ENCODE measurements around the gene AQR. TPM values are rescaled to one million over a fixed set of nuclear protein-coding genes. Genes with fewer than 3 reads are reported as not detected.

AQR gene
- total and polyA plus RNA-seq, 11 donors: 5.3 to 16.0 (median 12.0) TPM

Other genes with a start within 250 kb of the AQR start
- under 1 TPM in 4 of 9 donors, not detected in 5; 0.19 to 0.31 (median 0.26) TPM for gene GJD2, start 214.7 kb downstream of the AQR start, total RNA-seq
- under 1 TPM in 1 of 2 donors, not detected in 1; 0.04 TPM for gene GJD2, start 214.7 kb downstream of the AQR start, polyA plus RNA-seq
- over 10,000 TPM in 7 of 9 donors, 1,000 to 10,000 TPM in 2; 3,808 to 17,901 (median 12,860) TPM for gene ACTC1, start 174.2 kb downstream of the AQR start, total RNA-seq
- over 10,000 TPM in 1 of 2 donors, 1,000 to 10,000 TPM in 1; 1,898 to 12,542 TPM for gene ACTC1, start 174.2 kb downstream of the AQR start, polyA plus RNA-seq
- gene ZNF770, start 18.5 kb upstream of the AQR start, total RNA-seq: 10 to 100 TPM; 20.6 to 44.7 (median 39.1) TPM
- 10 to 100 TPM; 14.5 to 19.4 TPM for gene ZNF770, start 18.5 kb upstream of the AQR start, polyA plus RNA-seq
- gene NANOGP8, start 115.6 kb upstream of the AQR start, total RNA-seq: under 1 TPM in 1 of 9 donors, not detected in 8; 0.47 TPM
- gene NANOGP8, start 115.6 kb upstream of the AQR start, polyA plus RNA-seq: under 1 TPM in 1 of 2 donors, not detected in 1; 0.34 TPM

Measured in heart left ventricle (tissue), 11 donors.